Omental fat pad (tissue), 4 donors: ENCODE measurements around the gene DNAJB12. TPM values are rescaled to one million over a fixed set of nuclear protein-coding genes. Genes with fewer than 3 reads are reported as not detected.
"Not testable (repeated sequence)": the region's sequence is repeated elsewhere in the genome, so short reads cannot be mapped to it uniquely, and the experiment has no call there.

ENCODE experiments used
- ATAC-seq: fragments of 150-250 bp; one replicate; pipeline ENCODE4 v1.9.1; 2016; ENCODE audit warnings: mild to moderate bottlenecking, moderate library complexity; ENCODE audit not compliant: low FRiP score
- DNase-seq: peaks from one replicate; pipeline ENCODE4 v3.0.0-alpha.2; 2019; ENCODE audit warnings: low spot score
- total RNA-seq, 4 donors: library from RNA; depleted of rRNA; stranded (reverse); fragments of >200 nt; gene quantifications; one replicate each; pipeline ENCODE4 v1.1.0, GENCODE V29; 2016
- TF ChIP-seq, protein P1 (sequence below), 3 donors: fragments of 450-650 bp; IDR thresholded peaks; one replicate each; pipeline ENCODE4 v1.5.1; 2016 to 2017; ENCODE audit warnings: antibody characterized with exemption in 3 of 3, mild to moderate bottlenecking in 3 of 3, moderate library complexity in 2 of 3

Gene DNAJB12
- total RNA-seq, 4 donors from 2014 or later = 35.0 to 41.1 (median 36.5) TPM

DNA sequence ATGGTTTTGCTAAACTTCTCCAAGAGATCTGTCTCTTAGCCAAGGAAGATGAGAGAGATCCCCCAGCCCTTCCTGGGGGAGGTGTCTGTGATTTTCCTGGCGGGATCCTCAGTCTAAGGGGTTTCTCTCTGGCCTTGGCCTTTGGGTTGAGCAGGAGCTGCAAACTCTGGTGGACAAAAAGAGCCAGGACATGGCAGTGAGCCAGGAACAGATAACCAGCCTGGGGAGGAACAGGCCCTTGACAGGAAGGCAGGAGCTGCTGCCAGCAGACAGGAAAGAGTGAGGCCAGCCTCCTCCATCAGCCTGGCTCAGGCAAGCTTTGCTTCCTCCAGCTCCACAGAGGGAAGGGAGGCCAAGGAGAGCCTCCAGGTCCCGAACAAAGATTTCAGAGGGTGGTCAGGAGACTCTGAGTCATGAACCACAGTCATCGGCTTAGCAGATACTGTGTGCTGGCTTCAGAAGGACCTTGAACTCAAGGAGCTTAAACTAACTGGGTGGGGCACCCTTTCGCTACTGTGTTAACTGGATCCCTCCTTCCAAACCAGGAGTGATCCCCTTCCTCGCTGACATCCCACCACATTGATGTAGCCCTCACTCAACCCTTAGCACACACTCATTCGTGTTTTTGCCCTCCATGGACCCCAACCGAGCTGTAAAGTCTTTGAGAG is 46.3 kb downstream of the DNAJB12 start:
- DNase-seq = no peak
- TF ChIP-seq, protein P1, sequence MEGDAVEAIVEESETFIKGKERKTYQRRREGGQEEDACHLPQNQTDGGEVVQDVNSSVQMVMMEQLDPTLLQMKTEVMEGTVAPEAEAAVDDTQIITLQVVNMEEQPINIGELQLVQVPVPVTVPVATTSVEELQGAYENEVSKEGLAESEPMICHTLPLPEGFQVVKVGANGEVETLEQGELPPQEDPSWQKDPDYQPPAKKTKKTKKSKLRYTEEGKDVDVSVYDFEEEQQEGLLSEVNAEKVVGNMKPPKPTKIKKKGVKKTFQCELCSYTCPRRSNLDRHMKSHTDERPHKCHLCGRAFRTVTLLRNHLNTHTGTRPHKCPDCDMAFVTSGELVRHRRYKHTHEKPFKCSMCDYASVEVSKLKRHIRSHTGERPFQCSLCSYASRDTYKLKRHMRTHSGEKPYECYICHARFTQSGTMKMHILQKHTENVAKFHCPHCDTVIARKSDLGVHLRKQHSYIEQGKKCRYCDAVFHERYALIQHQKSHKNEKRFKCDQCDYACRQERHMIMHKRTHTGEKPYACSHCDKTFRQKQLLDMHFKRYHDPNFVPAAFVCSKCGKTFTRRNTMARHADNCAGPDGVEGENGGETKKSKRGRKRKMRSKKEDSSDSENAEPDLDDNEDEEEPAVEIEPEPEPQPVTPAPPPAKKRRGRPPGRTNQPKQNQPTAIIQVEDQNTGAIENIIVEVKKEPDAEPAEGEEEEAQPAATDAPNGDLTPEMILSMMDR (IDR thresholded peaks at IDR 0.05) = no peak
- ATAC-seq = peak; percentile 73

GRCh38 chr10:72307711-72308110 is 47.0 kb downstream of the DNAJB12 start:
- ATAC-seq, DNase-seq: not testable (repeated sequence)

- ATAC-seq (no peak), DNase-seq (no peak)
- TF ChIP-seq, protein P1 (IDR thresholded peaks at IDR 0.05) = no peak
Observed at GRCh38 chr10:72306215-72306760, 48.4 kb downstream of the DNAJB12 start.

GRCh38 chr10:72303424-72304128 is 51.1 kb downstream of the DNAJB12 start:
- DNase-seq = no peak
- TF ChIP-seq, protein P1 (IDR thresholded peaks at IDR 0.05) = no peak
- no peak for ATAC-seq

DNA sequence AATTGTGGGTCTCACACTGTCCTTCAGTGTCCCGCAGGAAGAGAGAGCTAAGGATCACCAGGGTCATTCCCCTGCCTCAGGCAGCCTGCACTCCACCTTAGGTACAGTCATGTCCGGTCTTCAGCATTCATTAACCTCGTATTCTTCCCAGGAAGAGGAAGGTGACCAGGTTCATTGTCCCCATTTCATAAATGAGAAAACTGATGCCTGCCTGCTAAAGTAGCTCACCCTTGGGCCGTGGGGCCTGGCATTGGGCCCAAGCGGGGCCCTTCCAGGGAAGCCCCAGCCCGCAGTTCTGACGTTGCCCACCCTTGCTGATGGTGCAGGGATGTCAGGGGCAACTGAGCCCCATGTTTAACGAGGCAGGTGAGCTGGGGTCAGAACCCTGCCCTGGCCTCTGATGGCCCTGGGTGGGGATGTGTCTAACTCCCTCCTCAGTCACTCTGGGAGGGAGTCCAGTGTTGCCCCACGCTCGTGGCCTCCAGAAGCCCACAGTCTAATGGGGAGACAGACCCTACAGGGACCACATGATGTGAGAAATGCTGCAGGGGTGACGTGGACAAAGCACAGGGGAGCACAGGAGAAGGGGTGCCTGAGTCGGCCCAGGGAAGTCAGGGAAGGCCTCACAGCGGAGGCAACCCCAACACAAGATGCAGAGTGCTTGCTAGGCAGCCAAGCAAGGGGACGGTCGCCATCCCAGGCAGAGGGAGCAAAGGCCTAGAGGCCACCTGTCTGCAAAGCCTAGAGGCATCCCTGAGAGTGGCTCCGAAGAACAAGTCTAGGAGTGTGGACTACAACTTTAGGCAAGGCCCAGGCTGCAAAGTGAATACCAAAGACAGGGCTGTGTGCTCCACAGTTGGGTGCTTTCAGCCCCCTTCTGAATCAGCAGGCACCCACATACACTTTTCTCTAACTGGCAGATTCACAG is 55.9 kb downstream of the DNAJB12 start:
- TF ChIP-seq, protein P1 (IDR thresholded peaks at IDR 0.05) = no peak
- DNase-seq (no peak), ATAC-seq (no peak)

GRCh38 chr10:72297805-72298591 is 56.7 kb downstream of the DNAJB12 start:
- TF ChIP-seq, protein P1 (IDR thresholded peaks at IDR 0.05) = no peak
- peak; percentile 92 for ATAC-seq
- DNase-seq = peak; percentile 95
